Stimulated activated CD8-positive, alpha-beta memory T cell treated with anti-CD3 and anti-CD28 coated beads, Interleukin-2, amount 100 ng/mL, for 1 hour (primary cell): ENCODE measurements around the gene CCDC97.
A peak's percentile ranks its signal among the peaks of the same experiment; 100 is the strongest.

Source experiments
- DNase-seq, 2 donors: peaks; one replicate each; pipeline ENCODE4 v3.0.0-alpha.2; 2020; ENCODE audit warnings: low read depth in 2 of 2

Gene CCDC97

GRCh38 chr19:41298348-41298964 is 11.5 kb upstream of the CCDC97 start:
- DNase-seq, result peak; percentile 28 to 36

- DNase-seq, result no peak
Measured at GRCh38 chr19:41299046-41299754, 10.8 kb upstream of the CCDC97 start.

- DNase-seq, result peak in 1 of 2 donors; percentile 27
Measured at GRCh38 chr19:41299755-41300089, 10.2 kb upstream of the CCDC97 start.

GRCh38 chr19:41300555-41300954 is 9.4 kb upstream of the CCDC97 start:
- no peak for DNase-seq

GRCh38 chr19:41302624-41303351 is 7.2 kb upstream of the CCDC97 start:
- peak; percentile 42 to 52 for DNase-seq

GRCh38 chr19:41303954-41304353 is 6.0 kb upstream of the CCDC97 start:
- DNase-seq, result no peak

GRCh38 chr19:41304706-41305483 is 5.1 kb upstream of the CCDC97 start:
- DNase-seq, result no peak

- no peak for DNase-seq
Measured at GRCh38 chr19:41305927-41306793, 3.8 kb upstream of the CCDC97 start.

GRCh38 chr19:41307090-41307875 is 2.7 kb upstream of the CCDC97 start:
- DNase-seq, result no peak

GRCh38 chr19:41307954-41308449 is 2.0 kb upstream of the CCDC97 start:
- no peak for DNase-seq

GRCh38 chr19:41308450-41309179 is 1.4 kb upstream of the CCDC97 start:
- peak; percentile 90 to 91 for DNase-seq

GRCh38 chr19:41309180-41310032 is 566 bp upstream of the CCDC97 start:
- DNase-seq, result no peak

GRCh38 chr19:41311072-41311471 is 1.1 kb downstream of the CCDC97 start:
- DNase-seq, result no peak

- DNase-seq, result no peak
Measured at GRCh38 chr19:41311613-41312012, 1.6 kb downstream of the CCDC97 start.

- no peak for DNase-seq
Measured at GRCh38 chr19:41316306-41316920, 6.4 kb downstream of the CCDC97 start.

GRCh38 chr19:41318696-41319499 is 8.9 kb downstream of the CCDC97 start:
- no peak for DNase-seq

GRCh38 chr19:41319500-41320184 is 9.7 kb downstream of the CCDC97 start:
- no peak for DNase-seq
